Small intestine (tissue), 7 donors: ENCODE data around the gene AKT3. TPM values are rescaled to one million over a fixed set of nuclear protein-coding genes. Genes with fewer than 3 reads are reported as not detected.
"Not testable (repeated sequence)": the region's sequence is repeated elsewhere in the genome, so short reads cannot be mapped to it uniquely, and the experiment has no call there.

Experiments
- DNase-seq, 2 donors: peaks; one replicate each; pipeline versions ENCODE4 v3.0.0 to v3.0.0-alpha.2; 2013
- FAIRE-seq: peaks from 2 replicates; lab custom pipeline; 2012; peaks lifted over from hg19 to GRCh38; lab: Jason Lieb, UNC
- H3K27ac ChIP-seq, 3 donors: one replicate each; pipeline ENCODE4 v1.5.1; 2013; ENCODE audit warnings: low read length in 2 of 3, mild to moderate bottlenecking in 2 of 3, control low read depth in 1 of 3, inconsistent platforms in 1 of 3, low read depth in 1 of 3, moderate library complexity in 1 of 3
- H3K27me3 ChIP-seq, 3 donors: one replicate each; pipeline ENCODE4 v1.6.1; 2013; ENCODE audit warnings: low read length in 3 of 3, inconsistent platforms in 1 of 3; ENCODE audit not compliant: control insufficient read depth in 3 of 3, insufficient read depth in 3 of 3
- H3K36me3 ChIP-seq, 3 donors: one replicate each; pipeline ENCODE4 v1.6.1; 2013; ENCODE audit warnings: low read length in 3 of 3, inconsistent platforms in 1 of 3, low read depth in 1 of 3, mild to moderate bottlenecking in 1 of 3, moderate library complexity in 1 of 3; ENCODE audit not compliant: control insufficient read depth in 3 of 3, insufficient read depth in 2 of 3
- H3K4me1 ChIP-seq, 3 donors: one replicate each; pipeline ENCODE4 v1.6.1; 2013; ENCODE audit warnings: low read length in 2 of 3, inconsistent platforms in 1 of 3, low read depth in 1 of 3, mild to moderate bottlenecking in 1 of 3, moderate library complexity in 1 of 3; ENCODE audit not compliant: control insufficient read depth in 3 of 3, insufficient read depth in 2 of 3
- H3K4me3 ChIP-seq, 3 donors: one replicate each; pipeline ENCODE4 v1.5.1; 2013; ENCODE audit warnings: low read length in 3 of 3, control low read depth in 1 of 3, inconsistent platforms in 1 of 3, low read depth in 1 of 3, mild to moderate bottlenecking in 1 of 3, moderate library complexity in 1 of 3
- H3K9me3 ChIP-seq, 2 donors: one replicate each; pipeline ENCODE4 v1.6.1; 2013; ENCODE audit warnings: low read depth in 1 of 2, low read length in 1 of 2; ENCODE audit not compliant: control insufficient read depth in 2 of 2, insufficient read depth in 1 of 2
- WGBS, 3 donors: extraction: QIAGEN DNeasy Blood & Tissue Kit; methylation state at CpG; one replicate each; pipeline ENCODE4 v1.1.7; 2013; 5-methylcytosine and 5-hydroxymethylcytosine counted together
- polyA plus RNA-seq, 4 donors: library from polyadenylated mRNA; stranded (reverse) in 3 of 4; unstranded in 1 of 4; fragments of 200-250 nt in 3 of 4; fragments of 120-200 nt in 1 of 4; gene quantifications; one replicate each; pipeline versions ENCODE4 v1.2.1 to v1.2.3, GENCODE V29; 2013
- donor health status: healthy with polysubstance abuse.
- donor health status: control.
- donor health status: control.
- donor health status: Bipolar disorder and iron deficiency.
- donor health status: healthy.

AKT3 gene
- polyA plus RNA-seq, 4 donors, result 0.45 to 8.6 (median 3.6) TPM

- H3K4me1 ChIP-seq, result no peaks in the 10 kb centered on the region
- H3K27ac ChIP-seq, result no peak overlapping the region
- WGBS, 3 donors, result 86 to 92% (median 91%) methylated on average over 3 of the region's 3 CpGs
- DNase-seq, result no peak
- H3K27me3 ChIP-seq, result no peaks in the 10 kb centered on the region
- FAIRE-seq, result no peak
- H3K36me3 ChIP-seq, result no peaks in the 10 kb centered on the region
- no peak overlapping the region for H3K4me3 ChIP-seq
- H3K9me3 ChIP-seq, result no peaks in the 10 kb centered on the region
These were observed 32.2 kb upstream of the AKT3 start for GRCh38 chr1:243882276-243882675.

DNA sequence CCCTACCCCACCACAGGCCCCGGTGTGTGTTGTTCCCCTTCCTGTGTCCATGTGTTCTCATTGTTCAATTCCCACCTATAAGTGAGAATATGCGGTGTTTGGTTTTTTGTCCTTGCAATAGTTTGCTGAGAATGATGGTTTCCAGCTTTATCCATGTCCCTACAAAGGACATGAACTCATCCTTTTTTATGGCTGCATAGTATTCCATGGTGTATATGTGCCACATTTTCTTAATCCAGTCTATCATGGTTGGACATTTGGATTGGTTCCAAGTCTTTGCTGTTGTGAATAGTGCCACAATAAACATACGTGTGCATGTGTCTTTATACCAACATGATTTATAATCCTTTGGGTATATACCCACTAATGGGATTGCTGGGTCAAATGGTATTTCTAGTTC, 27.0 kb upstream of the AKT3 start:
- not testable (repeated sequence) for H3K4me3 ChIP-seq, DNase-seq, H3K36me3 ChIP-seq, H3K4me1 ChIP-seq, H3K27ac ChIP-seq, H3K27me3 ChIP-seq, H3K9me3 ChIP-seq, FAIRE-seq
- WGBS, 3 donors, result 88 to 92% (median 88%) methylated on average over 2 to 3 of the region's 3 CpGs

GRCh38 chr1:243855616-243856318, 5.7 kb upstream of the AKT3 start:
- Histone ChIP-seq H3K27me3 (peaks cover 0 to 16% (median 5%) of the 10 kb centered on the region in 3 donors), H3K36me3 (no peaks in the 10 kb centered on the region), H3K9me3 (no peaks in the 10 kb centered on the region), H3K4me3 (no peak overlapping the region), H3K27ac (no peak overlapping the region), H3K4me1 (no peaks in the 10 kb centered on the region)
- 89 to 91% (median 91%) methylated on average over 11 of the region's 11 CpGs for WGBS, 3 donors
- DNase-seq (no peak), FAIRE-seq (no peak)

- 15 to 34% (median 23%) methylated on average over 3 of the region's 3 CpGs for WGBS, 3 donors
- DNase-seq, result no peak
These were observed 1.7 kb upstream of the AKT3 start for GRCh38 chr1:243851765-243852164.

DNA sequence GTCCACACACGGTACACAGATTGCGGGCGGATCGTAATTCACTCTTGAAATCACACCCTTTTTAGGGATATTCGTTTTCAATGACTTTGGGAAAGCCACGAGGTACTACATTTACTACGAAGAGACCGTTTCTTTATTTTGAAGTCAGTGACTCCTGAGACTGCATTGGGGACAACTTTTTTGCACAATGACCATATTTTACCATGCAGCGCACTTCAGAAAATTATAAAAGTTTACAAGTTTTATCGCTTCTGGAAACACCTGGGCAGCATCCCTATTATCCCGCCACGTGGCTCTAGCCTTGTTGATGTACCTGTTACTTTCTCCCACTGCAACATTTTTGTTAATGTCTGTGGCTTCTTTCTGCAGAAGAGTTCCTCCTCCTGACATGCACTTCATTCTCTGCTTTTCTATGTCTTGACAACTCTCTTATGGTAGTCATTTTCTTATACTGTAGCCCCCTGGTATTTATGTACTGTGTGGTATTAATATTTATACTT, 1.3 kb upstream of the AKT3 start:
- H3K4me3 ChIP-seq, result peak overlapping the region; percentile 62 to 73 (median 65)
- 5 to 7% (median 6%) methylated on average over 12 of the region's 12 CpGs for WGBS, 3 donors
- H3K27me3 ChIP-seq, result peaks cover 0 to 23% (median 3%) of the 10 kb centered on the region in 3 donors
- H3K36me3 ChIP-seq, result no peaks in the 10 kb centered on the region
- FAIRE-seq (no peak), DNase-seq (peak in 1 of 2 donors; percentile 11)
- peak overlapping the region in 2 of 3 donors; percentile 56 to 93 for H3K27ac ChIP-seq
- H3K4me1 ChIP-seq, result no peaks in the 10 kb centered on the region
- no peaks in the 10 kb centered on the region for H3K9me3 ChIP-seq

More at GRCh38 chr1:243851765-243852164, 1.7 kb upstream of the AKT3 start:
- no peak overlapping the region for H3K27ac ChIP-seq
- no peaks in the 10 kb centered on the region for H3K36me3 ChIP-seq
- H3K27me3 ChIP-seq, result peaks cover 0 to 23% (median 3%) of the 10 kb centered on the region in 3 donors
- no peaks in the 10 kb centered on the region for H3K4me1 ChIP-seq
- no peaks in the 10 kb centered on the region for H3K9me3 ChIP-seq
- H3K4me3 ChIP-seq, result no peak overlapping the region
- no peak for FAIRE-seq

DNA sequence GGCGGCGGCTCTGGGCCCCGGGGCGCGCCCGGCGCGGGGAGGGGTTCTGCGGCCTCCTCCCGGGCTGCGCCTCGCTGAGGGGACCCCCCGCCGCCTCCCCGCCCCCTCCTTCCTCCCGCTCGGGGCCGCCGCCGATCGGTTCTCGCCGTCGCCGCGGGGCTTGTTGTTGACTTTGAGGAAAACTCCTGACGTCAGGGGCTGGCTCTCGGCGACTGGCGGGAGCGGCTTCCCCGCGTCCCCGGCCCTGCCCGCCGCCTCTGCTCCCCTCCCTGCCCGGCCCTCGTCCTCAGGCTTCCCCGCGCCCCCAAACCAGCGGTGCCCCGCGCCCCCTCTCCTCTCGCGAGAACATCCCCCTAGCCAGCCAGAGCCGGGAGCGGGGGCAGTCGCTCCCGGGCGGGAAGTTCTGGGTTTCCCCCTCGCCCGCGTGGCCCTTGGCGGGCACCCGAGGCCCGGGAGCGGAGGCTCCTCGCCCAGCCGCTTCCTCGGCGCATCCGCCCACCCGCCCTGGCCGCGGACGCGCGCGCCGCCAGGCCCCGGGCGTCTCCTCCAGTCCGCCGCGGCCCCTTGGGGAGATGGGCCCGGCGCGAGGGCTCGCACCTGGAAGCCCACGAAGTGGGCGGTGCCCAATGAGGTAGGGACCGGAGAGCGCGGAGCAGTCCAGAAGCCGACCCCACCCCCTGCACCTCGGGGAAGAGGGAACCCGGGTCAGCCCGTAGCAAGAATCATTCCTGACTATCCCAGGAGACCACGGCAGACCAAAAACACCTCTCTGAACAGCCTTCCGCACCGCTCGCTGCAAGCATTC, 611 bp upstream of the AKT3 start:
- DNase-seq (peak; percentile 19 to 64), FAIRE-seq (no peak)
- peak overlapping the region; percentile 62 to 73 (median 65) for H3K4me3 ChIP-seq
- H3K27me3 ChIP-seq, result peaks cover 0 to 23% (median 3%) of the 10 kb centered on the region in 3 donors
- H3K9me3 ChIP-seq, result no peaks in the 10 kb centered on the region
- H3K27ac ChIP-seq, result peak overlapping the region; percentile 47 to 93 (median 65)
- no peaks in the 10 kb centered on the region for H3K36me3 ChIP-seq
- WGBS, 3 donors, result 0 to 1% (median 1%) methylated on average over 29 to 92 of the region's 92 CpGs
- H3K4me1 ChIP-seq, result no peaks in the 10 kb centered on the region

DNA sequence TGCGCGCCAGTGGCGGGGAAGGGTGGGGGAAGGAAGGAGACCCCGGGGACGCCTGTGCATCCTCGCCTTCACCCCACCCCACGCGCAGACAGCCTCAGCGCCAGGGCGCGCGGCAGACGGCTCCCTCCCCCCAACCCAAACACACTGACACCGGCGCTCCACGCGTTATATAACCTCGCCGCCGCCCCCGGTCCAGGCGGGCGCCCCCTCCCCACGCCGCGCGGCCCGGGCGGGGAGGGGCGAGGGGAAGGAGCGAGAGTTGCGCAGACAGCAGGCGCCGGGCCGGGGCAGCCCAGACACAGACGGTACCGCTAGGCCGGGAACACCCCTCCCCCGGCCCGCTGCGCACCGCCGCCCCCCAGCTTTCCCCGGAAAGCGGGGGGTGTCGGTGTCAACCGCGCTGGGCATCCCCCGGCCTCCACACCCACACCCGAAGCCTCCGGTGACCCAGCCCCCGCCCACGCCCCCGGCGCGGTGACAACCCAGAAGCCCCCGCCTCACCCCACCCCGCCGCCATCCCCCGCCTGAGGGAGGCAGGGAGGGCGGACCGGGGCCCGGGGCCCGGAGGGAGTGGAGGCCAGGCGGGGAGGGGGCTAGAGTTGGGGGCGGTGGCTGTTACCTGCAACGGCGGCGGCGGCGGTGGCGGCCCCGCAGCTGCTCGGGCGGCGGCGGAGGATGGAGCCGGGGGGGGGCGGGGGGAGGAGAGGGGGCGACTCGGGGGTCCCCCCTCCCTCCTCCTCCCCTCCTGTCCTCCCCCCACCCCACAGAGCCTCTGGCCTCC, 432 bp downstream of the AKT3 start:
- DNase-seq, result peak in 1 of 2 donors; percentile 39
- Histone ChIP-seq H3K27me3 (peaks cover 0 to 23% (median 3%) of the 10 kb centered on the region in 3 donors), H3K4me3 (peak overlapping the region; percentile 44 to 73 (median 62)), H3K27ac (peak overlapping the region; percentile 63 to 89 (median 69)), H3K36me3 (no peaks in the 10 kb centered on the region), H3K4me1 (no peaks in the 10 kb centered on the region), H3K9me3 (no peaks in the 10 kb centered on the region)
- FAIRE-seq, result no peak
- WGBS, 3 donors, result 1 to 4% (median 4%) methylated on average over 27 to 66 of the region's 81 CpGs
